ENCODE results near the gene NUDT22.

NUDT22 gene

DNA sequence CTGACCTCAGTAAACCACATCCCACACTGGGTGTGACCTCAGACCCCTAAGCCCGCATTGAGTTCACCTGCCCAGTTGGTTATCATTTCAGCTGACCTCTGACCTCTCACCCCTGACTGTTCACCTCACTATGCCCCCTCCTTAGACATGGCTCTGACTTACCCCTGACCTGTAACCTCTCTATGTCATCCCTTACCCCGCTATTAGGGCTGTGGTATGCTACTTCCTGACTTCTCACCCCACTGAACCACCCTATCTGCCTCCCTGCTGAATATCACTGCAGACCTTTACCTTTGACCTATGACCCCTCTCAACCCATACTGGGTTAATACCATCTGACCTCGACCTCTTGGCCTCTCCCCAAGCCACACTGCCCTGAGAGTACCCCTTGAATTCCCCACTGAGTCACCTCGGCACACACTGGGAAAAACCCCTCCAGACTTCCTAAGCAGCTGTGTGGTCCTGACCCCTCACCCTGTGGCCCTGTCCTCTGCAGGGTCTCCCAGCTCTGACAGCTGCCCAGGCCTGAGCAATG lies 33.5 kb downstream of the NUDT22 start:
- no peak for DNase-seq

DNA sequence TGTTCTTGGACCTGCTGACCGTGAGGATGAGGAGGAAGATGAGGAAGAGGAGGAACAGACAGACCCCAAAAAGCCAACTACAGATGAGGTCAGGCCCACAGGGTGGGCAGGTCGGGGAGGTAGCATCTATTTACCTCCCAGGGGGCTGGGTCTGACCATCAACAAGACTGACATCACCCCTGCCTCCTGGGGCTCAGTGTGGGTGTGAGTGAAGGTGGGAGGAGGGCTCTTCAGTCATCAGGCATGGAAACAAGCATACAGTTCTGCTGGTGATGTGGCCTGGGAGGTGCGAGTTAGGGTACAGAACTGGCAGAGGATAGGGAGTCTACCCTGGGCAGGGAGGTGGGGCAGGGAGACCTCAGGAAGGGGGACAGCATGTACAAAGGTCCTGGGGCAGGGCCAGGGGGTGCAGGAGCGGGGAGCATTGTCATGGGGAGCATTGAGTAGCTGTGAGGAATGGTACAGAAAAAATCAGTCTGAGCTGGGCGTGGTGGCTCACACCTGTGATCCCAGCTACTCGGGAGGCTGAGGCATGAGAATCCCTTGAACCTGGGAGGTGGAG lies 34.2 kb downstream of the NUDT22 start:
- DNase-seq, result no peak

GRCh38 chr11:64261556-64262080 lies 35.5 kb downstream of the NUDT22 start:
- DNase-seq, result no peak

DNA sequence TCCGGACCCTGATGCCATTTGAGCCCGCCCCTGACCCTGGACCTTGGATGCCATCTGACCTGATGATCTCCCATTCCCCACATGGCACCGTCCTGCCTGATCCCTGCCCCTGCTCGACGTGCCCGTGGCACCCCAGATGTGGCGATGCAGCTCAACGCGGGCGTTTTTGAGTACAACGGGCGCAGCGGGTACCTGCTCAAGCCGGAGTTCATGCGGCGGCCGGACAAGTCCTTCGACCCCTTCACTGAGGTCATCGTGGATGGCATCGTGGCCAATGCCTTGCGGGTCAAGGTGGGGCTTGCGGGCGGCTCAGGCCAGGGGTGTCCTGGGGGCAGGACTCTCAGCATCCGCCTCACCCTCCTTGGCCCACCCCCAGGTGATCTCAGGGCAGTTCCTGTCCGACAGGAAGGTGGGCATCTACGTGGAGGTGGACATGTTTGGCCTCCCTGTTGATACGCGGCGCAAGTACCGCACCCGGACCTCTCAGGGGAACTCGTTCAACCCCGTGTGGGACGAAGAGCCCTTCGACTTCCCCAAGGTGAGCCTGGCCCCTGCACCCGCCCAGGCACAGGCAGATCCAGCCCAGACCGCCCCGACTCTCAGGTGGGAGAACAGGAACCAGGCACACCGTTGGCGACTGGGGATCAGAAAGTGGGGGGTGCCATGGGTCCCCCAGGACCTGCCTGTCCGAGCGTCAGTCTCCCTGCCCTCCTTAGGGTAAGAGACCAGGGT lies 36.4 kb downstream of the NUDT22 start:
- no peak for DNase-seq

- DNase-seq, result no peak
Observed at GRCh38 chr11:64263021-64263946, 37.2 kb downstream of the NUDT22 start.

DNA sequence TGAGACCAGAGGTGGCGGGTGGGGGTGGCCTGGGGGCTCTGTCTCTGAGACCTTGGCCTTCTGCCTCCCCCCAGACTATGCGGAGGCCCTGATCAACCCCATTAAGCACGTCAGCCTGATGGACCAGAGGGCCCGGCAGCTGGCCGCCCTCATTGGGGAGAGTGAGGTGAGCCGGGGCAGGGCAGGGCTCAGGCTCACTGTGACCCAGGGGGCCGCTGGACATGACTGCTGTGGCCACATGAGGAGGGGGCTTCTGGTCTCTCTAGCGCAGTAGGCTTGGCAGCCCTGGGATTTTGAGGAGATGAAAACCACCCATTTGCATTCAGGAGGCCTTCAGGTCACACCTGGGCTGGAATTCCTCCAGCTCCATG lies 37.9 kb downstream of the NUDT22 start:
- no peak for DNase-seq

DNA sequence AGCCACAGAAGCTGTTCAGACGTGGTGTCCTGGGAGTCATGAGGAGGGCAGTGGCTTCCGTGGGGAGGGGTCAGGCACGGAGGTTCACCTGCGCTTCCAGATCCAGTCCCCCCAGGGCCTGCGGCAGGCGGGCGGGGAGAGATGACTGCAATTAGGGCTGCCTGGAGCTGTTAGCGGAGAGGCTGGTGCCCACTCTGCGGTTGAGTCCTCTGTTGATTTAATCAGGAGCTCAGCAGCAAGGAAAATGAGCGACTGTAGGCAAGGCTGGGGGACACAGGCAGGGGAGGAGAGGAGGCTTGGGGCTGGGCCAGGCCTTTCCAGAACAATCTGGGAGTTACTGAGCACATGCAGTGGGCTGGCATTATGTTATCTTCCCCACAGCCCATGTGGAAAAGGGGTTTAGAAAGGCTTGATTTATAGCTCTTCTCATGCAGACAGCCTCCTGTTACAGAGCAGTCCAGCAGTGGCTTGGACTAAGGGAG lies 38.3 kb downstream of the NUDT22 start:
- DNase-seq, result no peak

DNA sequence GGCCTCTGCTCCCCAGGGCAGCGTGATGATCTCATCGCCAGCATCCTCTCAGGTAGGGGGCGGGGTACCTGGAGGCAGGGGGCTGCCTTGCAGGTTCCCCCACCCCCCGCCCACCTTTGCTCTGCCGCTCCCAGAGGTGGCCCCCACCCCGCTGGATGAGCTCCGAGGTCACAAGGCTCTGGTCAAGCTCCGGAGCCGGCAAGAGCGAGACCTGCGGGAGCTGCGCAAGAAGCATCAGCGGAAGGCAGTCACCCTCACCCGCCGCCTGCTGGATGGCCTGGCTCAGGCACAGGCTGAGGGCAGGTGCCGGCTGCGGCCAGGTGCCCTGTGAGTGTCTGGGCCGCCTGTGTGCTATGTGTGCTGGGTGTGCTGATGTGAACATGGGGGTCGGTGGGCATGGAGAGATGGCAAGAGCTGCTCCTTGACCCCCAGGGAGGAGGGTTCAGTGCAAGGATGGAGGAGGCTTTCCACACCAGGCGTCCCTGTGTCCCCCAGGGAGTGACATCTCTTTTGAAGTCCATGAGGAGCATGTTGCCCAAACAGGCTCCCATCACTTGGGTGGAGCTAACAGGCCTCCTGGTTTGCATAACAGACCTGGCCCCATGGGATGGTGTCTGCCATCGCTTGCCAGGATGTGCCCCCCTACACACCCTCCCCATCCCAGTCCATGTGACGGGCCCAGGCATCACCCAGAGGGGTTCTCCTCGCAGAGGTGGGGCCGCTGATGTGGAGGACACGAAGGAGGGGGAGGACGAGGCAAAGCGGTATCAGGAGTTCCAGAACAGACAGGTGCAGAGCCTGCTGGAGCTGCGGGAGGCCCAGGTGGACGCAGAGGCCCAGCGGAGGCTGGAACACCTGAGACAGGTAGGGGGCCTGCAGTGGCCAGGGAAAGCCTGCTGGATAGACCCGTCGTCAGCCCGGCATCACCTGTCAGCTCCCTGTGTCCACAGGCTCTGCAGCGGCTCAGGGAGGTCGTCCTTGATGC lies 39.4 kb downstream of the NUDT22 start:
- DNase-seq, result no peak

DNA sequence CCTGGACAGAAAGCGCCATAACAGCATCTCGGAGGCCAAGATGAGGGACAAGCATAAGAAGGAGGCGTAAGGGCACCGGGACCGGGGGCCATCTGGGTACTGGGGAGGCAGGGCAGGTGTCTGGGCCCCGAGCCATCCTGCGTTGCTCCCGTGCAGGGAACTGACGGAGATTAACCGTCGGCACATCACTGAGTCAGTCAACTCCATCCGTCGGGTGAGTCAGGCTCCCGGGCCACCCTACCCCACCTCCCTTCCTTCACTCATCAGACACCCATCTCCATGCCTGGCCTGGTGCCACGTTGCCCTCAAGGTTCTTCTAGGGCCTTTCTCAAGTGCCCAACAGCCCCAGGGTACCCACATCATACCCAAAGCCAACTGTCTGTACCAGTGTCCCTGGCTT lies 40.3 kb downstream of the NUDT22 start:
- DNase-seq, result no peak

- DNase-seq, result no peak
Observed at GRCh38 chr11:64267207-64267945, 41.3 kb downstream of the NUDT22 start.

- no peak for DNase-seq
Observed at GRCh38 chr11:64268025-64268892, 42.2 kb downstream of the NUDT22 start.

GRCh38 chr11:64268893-64269539 lies 42.9 kb downstream of the NUDT22 start:
- peak; percentile 37 to 55 for DNase-seq

- peak; percentile 97 to 98 for DNase-seq
Observed at GRCh38 chr11:64269540-64270220, 43.6 kb downstream of the NUDT22 start.

- DNase-seq, result no peak
Observed at GRCh38 chr11:64275031-64275800, 49.1 kb downstream of the NUDT22 start.

DNA sequence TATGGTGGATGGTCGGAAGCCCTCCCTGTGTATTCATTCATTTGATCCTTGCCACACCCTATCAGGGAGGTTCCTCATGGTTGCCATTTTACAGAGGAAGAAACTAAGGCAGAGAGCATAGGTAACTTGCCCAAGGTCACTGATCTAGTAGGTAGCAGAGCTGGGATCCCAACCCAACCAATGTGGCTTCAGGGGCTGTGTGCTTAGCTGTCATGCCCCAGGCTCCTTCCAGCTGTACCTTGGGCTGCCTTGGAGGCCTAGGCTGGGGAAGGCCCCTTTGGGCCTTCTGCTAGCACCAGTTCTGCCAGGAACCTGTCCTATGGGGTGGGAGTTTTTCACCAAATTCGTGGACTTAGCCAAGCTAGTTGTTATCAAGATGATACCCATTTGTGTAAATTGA lies 49.8 kb downstream of the NUDT22 start:
- DNase-seq, result no peak

DNA sequence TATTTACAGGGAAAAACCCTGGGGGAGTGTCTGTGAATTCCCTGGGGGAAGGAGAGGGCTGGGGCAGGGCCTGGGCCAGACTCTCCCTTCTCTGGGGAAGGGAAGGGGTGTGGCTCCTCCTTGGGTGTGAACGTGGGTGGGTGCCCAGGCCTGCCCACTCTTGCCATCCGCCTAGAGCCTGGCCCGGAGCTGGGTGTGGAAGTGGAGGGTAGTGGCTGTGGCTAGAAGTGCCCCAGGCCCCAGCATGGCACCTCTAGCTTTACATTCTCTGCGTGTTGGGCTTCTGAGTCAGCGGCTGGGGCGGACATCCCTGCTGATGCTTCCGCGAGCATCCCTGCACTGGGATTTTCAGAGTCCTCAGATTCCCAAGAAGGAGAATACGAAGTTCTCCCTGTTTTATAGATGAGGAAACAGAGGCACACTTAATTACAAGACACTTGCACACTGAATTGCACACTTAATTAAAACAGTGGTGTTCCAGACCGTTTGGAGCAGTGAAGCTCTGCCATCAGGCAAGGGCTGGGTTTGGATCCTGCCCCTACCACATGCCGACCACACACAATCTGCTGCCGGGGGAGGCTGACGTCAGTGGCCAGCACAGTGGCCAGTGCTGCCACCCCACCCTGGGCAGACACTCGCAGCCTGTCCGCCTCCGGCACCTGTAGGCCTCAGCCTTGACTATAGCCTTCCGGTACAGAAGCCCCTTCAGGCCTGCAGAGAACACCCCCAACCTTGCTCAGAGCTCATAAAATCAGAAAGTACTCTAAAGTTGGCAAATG lies 50.8 kb downstream of the NUDT22 start:
- no peak for DNase-seq

DNA sequence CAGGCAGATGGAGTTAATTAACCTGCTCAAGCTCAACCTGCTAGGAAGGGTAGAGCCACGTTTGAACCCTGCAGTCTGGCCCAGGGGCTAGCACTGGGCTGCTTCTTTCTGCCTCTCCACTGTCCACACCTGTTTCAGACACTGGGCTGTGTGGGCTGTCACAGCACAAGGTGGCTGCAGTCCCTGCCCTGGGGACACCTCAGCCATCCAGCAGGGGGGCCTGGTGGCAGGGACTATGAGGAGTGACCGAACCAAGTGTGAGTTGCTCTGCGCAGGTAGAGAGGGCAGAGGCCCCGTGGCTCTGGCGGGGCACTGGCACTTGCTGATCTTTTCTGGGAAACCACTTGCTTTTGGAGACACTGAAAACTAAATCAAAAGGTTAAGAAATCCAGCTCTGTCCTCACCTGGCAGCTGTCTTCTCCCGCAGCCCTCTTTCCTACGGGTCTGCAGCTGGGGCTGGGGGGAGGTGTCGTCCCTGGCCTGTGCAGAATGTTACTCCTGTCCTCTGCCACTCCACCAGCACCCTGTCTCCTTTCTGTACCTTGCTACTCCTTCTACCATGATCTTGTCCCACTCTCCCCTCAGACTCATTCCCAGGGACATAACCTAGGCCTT lies 52.6 kb downstream of the NUDT22 start:
- DNase-seq, result no peak

Data from CD4-positive, alpha-beta T cell treated with Interleukin-1 beta for 1 hour (primary cell).